AML-193 (cell line): ENCODE results near the gene LOXHD1.

ENCODE experiments used
- DNase-seq, 2 experiments: peaks; one replicate each; lab custom pipeline; 2025; lab: John Stamatoyannopoulos, UW

The LOXHD1 gene

DNA sequence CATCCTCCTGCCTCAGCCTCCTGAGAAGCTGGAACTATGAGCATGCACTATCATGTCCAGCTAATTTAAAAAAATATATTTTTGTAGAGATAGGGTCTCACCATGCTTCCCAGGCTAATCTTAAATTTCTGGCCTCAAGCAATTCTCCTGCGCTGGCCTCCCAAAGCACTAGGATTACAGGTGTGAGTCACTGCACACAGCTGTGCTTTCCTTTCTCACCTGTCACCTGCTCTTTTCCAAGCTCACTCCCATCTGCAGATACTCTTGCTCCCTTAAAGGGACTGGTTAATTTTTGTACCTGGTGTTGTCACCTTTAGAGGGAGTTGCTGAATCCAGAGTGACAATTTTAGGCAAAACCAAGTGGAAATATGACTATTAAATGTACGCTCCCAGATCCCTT is 178.2 kb downstream of the LOXHD1 start:
- no peak for DNase-seq

DNA sequence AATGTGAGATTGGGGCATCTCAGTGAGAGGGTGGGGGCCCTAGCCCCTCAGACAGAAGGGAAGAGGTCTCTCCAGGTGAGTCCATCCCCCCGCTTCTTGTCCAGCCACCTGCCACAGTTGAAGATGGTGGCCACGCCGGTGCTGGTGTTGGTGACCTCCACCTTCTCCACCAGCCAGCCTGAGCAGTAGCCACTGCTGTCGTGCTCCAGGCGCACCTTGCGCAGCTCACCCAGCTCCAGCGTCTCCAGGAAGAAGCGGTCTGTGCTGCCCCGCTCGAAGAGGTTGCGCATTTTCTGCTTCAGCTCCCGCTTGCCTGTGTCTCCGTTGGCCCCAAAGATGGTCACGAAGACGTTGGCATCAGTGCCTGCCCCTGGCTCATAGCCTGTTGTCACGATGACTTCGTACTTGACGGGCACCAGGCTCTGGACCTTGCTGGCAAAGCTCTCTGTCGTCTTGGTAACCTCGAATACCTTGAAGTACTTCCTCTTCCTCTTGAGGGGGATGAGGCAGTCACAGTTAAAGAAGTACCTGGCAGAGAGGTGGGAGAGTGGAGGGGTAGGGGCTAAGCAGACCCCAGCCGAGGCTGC is 179.5 kb downstream of the LOXHD1 start:
- DNase-seq: no peak

- DNase-seq: no peak
Measured at GRCh38 chr18:46475390-46475752, 181.6 kb downstream of the LOXHD1 start.

- DNase-seq: no peak
Measured at GRCh38 chr18:46474487-46475389, 182.3 kb downstream of the LOXHD1 start.

DNA sequence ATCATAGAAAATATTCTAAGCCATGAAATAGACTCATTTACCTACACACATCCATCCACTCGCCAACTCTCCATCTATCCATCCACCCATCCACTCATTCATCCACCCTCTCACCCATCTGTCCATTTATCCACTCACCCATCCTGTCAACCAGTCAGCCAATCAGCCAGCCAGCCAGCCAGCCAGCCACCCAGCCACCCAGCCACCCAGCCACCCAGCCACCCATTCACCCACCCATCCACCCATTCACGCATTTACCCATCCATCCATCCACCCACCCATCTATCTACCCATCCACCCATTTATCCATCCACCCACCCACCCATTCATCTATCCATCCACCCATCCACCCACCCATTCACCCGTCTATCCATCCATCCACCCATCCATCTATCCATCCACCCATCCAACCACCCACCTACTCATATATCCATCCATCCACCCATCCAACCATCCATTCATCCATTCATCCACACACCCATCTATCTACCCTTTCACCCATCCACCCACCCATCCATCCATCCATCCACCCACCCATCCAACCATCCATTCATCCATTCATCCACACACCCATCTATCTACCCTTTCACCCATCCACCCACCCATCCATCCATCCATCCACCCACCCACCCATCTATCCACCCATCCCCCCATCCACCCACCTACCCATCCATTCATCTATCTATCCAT is 185.1 kb downstream of the LOXHD1 start:
- no peak for DNase-seq

DNA sequence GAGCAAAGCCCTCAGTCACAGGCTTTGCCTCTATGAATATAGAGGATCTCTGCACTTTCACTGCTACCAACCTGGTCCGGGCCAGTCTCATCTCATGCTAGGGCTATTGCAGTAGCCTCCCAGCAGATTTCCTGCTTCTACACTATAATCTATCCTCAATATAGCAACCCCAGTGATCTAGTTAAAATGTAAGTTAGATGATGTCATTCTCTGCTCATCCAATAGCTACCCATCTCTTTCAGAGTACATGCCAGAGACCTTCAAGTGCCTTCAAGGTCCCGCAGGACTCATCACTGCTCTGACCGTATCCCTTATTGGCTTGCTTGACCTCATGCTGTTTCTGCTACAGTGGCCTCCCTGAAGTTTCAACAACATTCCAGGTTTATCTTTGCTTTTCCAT is 186.3 kb downstream of the LOXHD1 start:
- DNase-seq: no peak

DNA sequence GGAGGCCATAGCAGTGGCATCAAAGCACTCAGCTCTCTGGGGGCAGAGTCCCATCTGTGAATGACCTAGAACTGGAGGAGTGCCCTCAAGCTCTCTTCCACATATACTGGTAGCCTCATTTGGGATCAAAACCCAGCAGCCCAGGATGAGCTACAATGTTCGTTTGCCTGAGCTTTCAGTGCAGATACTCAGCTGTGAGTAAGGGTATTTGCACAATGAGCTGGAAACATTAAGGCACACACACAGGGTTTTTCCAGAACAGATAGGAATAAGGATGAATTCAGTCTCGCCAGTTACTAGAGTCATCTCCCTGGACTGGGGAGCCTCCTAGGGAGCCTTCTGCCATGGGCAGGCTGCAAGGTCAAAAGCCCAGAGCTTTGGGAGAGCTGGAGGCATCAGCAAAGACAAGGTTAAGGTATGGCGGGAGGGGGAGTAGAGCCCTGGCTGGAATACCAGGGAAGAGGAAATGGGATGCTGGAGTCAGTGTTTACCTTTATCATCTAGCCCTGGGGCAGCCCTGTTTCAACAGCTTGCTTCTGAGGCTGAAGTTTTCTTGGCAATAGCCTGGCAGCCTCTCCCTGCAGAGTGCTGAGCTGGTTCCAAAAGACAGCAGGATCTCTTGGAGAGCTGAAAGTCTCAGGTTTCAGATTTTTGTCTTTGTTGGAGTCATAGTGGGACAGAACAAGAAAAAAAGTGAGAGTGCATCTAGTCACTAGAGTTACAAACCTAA is 187.7 kb downstream of the LOXHD1 start:
- DNase-seq: no peak

DNA sequence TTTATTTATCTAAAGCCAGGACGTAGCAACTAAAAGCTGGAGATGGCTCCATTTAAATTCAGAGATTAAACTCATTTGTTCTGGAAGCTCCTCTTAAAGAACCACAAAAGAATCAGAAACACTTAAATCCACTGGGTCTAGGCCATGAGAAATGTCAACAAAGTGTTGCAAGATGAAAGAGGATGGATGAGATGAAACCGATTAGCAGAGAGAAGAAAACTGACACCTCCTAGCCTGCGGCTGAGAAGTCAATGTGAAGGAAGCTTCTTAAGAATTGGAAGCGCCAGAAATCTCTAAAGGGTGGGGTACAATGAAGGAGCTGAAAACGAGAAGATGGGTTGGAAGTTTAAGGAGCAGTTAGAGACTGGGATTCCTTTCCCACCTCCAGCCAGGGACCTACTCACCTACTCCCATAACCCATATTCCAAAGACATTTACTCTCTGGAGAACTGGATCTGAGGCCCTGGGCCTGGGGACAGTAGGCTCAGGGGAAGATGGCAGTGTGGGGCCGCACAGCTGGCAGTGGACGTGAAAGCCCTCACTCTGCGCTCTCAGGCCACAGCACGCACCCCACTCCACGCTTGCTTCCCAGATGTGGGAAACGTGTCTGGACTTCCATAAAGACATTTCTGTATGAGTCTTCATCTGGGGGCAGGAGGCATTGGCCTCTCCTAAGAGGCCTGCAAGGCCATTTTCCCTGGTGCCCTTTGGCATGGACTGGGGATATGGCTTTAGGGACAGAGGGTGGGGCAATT is 188.4 kb downstream of the LOXHD1 start:
- DNase-seq: no peak

DNA sequence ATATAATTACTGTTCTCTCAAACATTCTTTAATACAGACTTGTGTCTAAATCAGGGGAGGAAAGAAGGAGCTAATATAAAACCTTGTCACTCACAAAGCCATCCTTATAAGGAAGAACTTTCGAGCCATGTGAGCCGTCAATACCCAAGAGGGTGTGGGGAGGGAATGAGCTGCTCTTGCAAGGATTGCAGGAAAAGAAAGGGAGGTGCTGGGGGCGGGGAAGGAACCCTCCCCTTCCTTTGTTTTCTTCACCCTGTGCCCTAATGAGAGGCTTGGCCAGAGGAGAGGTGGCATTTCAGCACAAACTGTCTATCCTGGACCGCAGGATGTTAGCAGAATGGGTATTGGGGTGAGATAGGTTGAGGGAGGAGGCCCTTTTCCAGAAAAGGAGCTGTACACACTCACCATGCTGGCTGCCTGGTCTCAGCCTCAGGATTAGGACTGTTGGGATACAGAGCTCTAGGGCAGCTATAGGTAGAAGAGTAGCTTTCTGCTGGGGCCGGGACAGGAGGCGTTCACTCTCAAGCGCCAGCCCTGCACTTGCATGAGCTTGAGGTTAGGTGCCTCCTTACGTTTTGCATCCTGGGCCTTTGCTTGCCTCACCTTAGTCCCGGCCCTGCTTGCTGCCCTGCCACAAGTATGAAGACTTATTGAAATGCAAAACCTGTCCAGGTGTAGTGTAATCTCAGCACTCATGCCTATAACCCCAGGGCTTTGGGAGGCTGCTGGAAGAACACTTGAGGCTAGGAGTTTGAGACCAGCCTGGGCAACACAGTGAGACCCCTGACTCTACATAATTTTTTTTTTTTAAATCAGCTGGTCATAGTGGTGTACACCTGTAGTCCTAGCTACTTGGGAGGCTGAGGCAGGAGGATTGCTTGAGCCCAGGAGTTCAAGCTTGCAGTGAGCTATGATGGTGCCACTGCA is 190.5 kb downstream of the LOXHD1 start:
- DNase-seq: no peak

GRCh38 chr18:46464926-46465655 is 191.9 kb downstream of the LOXHD1 start:
- no peak for DNase-seq

GRCh38 chr18:46462523-46462922 is 194.5 kb downstream of the LOXHD1 start:
- DNase-seq: no peak

DNA sequence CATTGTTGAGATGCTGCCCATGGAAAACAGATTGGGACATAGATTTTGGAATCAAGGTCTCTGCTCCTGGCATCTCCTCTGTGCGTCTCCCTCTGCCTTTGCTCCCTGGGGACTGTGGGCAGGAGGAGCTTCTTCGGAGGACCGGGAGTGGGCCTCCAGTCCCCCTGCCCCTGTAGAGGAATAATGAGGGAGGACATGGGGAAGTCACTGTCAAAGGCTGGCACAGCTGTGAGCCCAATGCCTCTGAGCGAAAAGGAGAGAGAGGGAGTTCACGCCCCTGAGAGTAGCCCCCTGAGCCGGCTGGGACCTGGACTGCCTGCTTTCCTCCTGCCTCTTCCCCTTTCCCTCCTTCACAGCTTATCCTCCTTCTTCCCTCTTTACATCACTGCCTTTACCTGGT is 195.0 kb downstream of the LOXHD1 start:
- no peak for DNase-seq

- DNase-seq: no peak
Measured at GRCh38 chr18:46460754-46461153, 196.3 kb downstream of the LOXHD1 start.

DNA sequence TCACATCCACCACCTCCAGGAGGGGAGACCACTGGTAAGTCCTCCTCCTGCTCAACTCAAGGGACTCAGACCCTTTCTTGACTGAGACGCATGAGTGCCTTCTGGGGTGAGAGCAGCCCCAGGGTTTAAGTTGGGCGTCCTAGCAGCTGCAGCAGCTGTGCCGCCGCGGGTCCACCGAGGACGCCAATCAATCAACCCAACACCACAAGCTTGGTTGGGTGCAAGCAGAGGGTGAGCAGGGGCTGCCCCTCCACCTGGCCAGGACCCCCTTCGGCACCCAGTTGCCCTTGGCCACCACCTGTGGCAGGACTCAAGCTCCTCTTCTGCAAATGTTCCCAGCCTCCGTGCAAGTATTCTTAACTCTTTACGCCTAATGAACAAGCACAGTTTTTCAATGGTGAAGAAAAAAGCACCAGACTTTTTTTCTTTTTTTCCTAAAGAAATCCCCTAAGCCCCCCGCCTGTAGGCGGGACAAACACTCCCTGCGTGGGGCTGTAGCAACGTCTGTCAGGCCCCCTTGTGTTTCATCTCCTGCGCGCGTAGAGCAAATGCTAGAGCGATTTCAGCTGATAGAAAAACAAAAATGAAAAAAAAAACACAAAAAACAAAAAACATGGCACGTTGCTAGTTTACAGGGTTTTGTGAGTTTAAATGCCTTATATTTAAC is 197.1 kb downstream of the LOXHD1 start:
- no peak for DNase-seq

DNA sequence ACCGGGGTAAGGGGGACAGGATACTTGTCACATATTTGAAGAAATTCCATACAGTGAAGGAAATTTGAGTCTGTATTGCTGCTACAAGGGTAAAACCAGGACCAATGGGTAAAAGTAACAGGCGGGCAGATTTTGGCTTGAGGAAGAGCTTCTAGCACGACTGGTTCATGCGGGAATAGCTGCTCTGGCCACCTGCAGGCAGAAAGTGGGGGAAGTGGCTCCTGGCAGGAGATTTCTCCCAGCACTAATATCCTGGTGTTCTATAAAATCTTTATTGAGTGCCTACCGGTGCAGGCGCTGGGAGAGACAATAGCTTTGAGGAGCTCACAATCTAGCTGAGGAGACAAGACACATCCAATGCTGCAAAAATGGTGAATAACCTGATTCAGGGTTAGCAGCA is 198.5 kb downstream of the LOXHD1 start:
- DNase-seq: no peak

GRCh38 chr18:46456691-46457090 is 200.3 kb downstream of the LOXHD1 start:
- no peak for DNase-seq

GRCh38 chr18:46452820-46453219 is 204.2 kb downstream of the LOXHD1 start:
- no peak for DNase-seq

GRCh38 chr18:46449499-46449898 is 207.5 kb downstream of the LOXHD1 start:
- no peak for DNase-seq

GRCh38 chr18:46449033-46449432 is 208.0 kb downstream of the LOXHD1 start:
- DNase-seq: no peak
